ENCODE data around the gene CYP2S1. TPM values are rescaled to one million over a fixed set of nuclear protein-coding genes. Genes with fewer than 3 reads are reported as not detected.
A peak's percentile ranks its signal among the peaks of the same experiment; 100 is the strongest.
"Not testable (repeated sequence)": the region's sequence is repeated elsewhere in the genome, so short reads cannot be mapped to it uniquely, and the experiment has no call there.

Gene CYP2S1, protein sequence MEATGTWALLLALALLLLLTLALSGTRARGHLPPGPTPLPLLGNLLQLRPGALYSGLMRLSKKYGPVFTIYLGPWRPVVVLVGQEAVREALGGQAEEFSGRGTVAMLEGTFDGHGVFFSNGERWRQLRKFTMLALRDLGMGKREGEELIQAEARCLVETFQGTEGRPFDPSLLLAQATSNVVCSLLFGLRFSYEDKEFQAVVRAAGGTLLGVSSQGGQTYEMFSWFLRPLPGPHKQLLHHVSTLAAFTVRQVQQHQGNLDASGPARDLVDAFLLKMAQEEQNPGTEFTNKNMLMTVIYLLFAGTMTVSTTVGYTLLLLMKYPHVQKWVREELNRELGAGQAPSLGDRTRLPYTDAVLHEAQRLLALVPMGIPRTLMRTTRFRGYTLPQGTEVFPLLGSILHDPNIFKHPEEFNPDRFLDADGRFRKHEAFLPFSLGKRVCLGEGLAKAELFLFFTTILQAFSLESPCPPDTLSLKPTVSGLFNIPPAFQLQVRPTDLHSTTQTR
- 0.22 TPM in 1 of 2 replicates, not detected in the other for total RNA-seq (2014; rRNA removed; shearing (Covaris generic))
- 0.07 TPM in 1 of 2 replicates, not detected in the other for polyA plus RNA-seq (2014; cell fraction: nucleus; rRNA removed)

DNA sequence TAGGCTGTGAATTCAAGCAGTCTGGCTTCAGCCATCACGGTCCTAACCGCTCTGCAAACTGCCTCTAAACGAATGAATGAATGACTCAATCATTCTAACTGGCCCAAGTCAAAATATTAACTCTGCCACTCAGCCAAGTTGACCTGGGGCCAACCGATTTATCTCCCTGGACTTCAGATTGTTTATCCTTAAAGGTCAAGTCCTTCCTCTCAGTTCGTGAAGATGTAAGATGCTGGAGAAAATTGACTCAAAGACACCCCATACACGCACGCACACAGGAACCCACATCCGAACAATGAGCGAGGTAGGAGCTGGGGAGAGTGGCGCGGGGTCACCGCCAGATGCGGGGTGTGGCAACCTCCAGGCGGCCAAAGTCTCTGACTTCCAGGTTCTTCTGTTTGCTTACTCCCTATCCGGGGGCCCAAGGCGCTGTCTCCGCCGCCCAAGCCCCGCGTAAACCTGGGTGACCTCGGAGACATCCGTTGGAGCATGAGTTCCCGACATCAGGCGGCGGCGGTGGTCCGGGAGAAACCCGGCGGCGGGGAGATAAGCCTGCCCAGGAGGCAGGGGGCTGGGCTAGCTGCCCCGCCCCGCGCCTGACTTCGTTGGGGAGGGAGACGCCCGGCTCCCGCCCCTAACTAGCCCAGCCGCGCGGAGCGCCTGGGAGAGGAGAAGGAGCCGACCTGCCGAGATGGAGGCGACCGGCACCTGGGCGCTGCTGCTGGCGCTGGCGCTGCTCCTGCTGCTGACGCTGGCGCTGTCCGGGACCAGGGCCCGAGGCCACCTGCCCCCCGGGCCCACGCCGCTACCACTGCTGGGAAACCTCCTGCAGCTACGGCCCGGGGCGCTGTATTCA lies at the start of gene CYP2S1:
Gene CYP2S1, plus strand, starts transcription at position 646 of the 856 bp plus-strand sequence. Its CDS starts 46 bp downstream, at position 692.
- no peak for DNase-seq (ENCODE audit: extremely low read depth, low read depth)

DNA sequence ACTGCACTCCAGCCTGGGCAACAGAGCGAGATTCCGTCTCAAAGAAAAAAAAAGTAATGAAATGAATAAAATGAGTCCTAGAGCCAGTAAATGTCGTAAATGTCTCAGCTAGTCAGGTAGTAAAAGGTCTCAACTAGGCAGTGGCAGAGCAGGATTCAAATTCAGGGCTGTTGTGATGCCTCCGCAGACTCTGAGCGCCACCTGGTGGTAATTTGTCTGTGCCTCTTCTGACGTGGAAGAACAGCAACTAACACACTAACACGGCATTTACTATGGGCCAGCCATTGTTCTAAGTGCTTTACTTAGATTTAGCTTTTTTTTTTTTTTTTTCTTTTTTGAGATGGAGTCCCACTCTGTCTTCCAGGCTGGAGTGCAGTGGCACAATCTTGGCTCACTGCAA lies 48.6 kb upstream of the CYP2S1 start:
- peak; percentile 61 for DNase-seq (ENCODE audit: extremely low read depth, low read depth)

DNA sequence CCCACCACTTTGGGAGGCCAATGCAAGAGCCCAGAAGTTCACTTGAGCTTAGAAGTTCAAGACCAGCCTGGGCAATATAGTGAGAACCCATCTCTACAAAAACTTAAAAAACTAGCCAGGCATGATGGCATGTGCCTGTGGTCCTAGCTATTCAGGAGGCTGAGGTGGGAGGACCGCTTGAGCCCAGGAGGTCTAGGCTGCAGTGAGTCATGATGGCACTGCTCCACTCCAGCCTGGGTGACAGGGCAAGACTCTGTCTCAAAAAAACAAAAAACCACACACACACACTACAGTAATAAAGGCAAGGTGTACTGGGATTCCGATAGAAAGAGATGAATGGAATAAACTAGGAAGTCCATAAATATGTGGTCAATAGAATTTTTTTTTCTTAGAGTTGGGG lies 43.2 kb upstream of the CYP2S1 start:
- no peak for DNase-seq (ENCODE audit: extremely low read depth, low read depth)

DNA sequence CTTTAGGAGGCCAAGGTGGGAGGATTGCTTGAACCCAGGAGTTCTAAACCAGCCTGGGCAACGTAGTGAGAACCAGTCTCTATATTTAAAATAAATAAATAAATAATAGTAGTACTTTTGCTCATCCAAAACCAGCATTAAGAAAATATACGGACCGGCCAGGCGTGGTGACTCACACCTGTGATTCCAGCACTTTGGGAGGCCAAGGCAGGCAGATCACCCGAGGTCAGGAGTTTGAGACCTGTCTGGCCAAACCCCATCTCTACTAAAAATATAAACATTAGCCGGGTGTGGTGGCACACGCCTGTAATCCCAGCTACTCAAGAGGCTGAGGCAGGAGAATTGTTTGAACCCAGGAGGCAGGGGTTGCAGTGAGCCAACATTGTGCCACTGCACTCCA lies 42.0 kb upstream of the CYP2S1 start:
- not testable (repeated sequence) for DNase-seq (ENCODE audit: extremely low read depth, low read depth)

DNA sequence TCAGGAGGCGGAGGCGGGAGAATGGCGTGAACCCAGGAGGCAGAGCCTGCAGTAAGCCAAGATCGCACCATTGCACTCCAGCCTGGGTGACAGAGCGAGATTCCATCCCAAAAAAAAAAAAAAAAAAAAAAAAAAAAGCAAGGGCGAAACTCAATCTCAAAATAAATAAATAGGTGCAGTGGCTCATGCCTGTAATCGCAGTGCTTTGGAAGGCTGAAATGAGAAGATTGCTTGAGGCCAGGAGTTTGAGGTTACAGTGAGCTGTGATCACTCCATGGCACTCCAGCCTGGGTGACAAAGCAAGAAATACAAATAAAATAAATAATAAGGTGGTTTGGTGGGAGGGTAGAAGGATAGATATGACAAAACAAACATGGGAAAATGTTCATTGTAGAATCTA lies 39.0 kb upstream of the CYP2S1 start:
- no peak for DNase-seq (ENCODE audit: extremely low read depth, low read depth)

DNA sequence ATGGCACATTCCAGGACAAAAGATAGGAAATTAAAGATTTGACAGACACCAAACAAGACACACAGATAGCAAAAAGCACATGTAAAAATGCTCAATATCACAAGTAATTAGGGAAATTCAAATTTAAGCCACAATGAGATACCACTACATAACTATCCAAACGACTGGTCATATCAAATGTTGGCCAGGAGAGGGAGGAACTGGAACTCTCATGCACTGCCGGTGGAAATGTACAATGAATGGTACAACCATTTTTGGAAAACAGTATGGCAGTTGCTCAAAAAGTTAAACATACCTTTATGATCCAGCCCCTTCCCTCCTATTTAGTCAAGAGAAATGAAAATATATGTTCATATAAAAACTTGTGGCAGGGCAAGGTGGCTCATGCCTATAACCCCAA lies 36.8 kb upstream of the CYP2S1 start:
- no peak for DNase-seq (ENCODE audit: extremely low read depth, low read depth)

DNA sequence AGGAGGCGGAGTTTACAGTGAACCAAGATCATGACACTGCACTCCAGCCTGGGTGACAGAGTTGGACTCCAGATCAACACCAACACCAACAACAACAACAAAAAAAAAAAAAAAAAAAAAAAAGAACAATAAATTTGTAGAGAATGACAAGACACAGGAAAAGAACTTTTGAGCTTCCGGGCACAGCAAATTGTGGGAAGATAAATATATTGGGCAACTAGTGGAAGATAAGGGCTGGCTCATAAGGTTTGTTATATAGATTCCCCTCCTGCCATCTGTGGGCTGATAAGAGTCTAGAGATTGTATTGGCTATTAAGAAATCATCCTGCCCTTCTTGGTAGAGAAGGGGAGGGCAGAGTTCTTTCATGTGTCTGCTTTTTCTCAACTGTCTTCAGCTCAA lies 33.1 kb upstream of the CYP2S1 start:
- DNase-seq (ENCODE audit: extremely low read depth, low read depth): no peak

DNA sequence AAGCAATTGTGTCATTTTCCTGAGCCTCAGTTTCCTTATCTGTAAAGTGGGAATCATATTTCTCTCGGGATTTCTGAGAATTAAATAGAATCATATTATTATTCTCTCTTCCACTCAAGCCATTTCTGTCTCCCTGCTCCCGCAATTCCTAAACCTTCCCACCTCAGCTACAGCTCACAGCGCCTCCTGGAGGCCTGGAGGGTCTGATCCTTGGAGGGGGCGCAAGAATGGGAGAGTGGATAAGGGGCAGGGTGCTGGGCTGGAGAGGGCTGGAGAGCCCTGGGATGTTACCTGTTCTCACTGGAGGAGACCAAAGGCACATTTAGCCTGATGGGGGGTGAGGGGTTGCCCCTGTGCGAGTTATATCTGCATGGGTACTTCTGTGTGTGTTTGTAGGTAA lies 31.1 kb upstream of the CYP2S1 start:
- no peak for DNase-seq (ENCODE audit: extremely low read depth, low read depth)

DNA sequence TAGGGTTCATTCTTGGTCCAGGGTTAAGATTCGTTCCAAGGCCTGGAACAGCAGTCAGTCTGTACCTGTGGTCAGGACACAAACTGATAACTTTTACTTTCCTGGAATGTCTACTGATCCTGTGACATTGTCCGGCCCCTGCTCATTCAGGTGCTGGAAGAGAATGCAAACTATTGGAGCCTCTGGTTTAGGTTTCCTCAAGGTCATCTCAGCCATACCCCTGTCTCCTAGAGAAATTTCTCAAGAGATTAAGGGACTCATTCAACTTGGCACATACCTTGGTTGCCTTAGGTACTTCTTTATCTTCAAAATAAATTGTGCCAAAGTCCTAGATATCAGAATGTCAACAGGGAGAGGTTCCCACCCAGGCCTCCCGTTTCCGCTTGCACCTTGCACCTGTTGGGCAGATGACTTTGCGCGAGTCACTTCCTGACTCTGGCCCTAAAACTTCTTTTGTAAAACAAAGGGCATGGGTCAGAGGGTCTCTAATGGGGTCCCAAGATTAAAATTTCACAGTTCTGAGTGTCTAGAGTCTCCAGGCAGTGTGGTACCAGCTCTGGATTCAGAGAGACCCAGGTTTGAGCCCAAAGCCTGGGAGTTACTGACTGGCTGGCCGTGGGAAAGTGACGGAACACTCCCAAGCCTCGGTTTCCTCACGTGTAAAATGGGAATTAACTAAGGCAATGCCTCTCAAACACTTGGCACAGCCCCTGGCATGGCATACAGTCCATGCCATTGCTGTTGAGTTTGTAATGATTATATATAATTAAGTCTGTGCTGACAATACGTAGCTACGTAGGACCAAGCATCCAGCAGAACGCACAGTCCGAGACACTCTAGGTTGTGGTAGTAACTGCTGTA lies 25.8 kb upstream of the CYP2S1 start:
- no peak for DNase-seq (ENCODE audit: extremely low read depth, low read depth)

DNA sequence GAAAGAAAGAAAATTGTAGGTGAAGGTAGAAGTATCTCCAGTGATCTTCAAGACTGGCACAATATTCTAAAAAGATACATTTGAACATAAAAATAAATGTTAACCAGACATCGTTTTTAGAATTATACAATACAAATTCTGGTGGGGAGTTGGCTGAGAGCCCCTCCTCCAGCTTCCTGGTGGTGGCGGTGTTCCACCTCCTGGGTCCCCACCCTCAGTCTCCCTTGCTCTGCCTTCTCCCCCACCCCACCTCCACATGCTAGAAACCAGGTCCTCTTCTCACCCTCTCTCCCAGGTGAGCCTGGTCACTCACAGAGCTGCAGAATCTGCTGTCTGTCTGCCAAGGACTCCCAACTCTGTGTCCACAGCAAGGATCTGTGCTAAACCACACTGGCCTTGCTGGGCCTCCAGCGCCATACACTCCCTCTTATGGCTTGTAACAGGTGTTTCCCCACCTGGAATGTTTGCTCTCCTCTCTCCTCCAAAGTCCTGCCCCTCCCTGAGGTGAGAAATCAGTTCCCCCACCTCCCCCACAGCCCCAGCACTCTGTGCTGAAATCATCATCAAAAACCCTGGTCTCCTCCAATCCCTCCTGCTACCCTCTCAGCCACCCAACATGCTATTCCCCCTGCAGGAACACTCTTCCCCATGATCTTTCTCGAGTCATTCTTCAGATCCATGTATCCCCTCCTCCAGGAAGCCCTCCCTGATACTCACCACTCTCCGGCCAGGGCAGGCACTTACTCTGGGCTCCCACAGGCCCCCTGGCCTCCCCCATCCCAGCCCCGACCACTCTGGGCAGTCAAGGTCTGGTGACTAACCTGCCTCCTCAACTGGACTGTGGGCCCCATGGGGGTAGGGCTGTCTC lies 20.5 kb upstream of the CYP2S1 start:
- DNase-seq (ENCODE audit: extremely low read depth, low read depth): no peak

DNA sequence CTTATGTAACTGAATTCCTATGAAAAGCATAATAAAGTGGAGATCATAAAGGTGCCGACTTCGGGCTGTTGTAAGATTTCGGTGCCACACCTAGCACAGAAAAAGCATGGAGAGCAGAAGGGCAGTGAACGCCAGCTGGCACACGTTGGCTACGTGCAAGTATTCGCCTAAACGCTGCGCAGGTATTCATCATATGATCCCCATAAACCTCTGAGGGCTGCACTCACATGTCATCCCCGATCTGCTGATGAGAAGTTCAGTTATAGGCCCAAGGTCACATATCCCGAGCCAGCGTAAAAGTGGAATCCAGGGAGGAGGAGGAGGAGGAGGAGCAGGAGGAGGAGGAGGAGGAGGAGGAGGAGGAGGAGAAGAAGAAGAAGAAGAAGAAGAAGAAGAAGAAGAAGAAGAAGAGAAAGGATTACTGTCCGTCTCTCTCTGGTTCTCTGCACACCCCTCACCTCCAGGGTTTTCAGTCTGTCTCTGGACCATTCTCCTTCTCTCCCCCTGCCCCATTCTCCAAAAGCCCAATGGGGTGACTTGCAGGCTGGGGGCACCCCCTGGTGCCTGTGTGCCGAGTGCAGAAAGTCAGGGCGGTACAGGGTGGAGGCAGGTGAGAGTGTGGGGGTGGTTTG lies 18.6 kb upstream of the CYP2S1 start:
- DNase-seq (ENCODE audit: extremely low read depth, low read depth): no peak

DNA sequence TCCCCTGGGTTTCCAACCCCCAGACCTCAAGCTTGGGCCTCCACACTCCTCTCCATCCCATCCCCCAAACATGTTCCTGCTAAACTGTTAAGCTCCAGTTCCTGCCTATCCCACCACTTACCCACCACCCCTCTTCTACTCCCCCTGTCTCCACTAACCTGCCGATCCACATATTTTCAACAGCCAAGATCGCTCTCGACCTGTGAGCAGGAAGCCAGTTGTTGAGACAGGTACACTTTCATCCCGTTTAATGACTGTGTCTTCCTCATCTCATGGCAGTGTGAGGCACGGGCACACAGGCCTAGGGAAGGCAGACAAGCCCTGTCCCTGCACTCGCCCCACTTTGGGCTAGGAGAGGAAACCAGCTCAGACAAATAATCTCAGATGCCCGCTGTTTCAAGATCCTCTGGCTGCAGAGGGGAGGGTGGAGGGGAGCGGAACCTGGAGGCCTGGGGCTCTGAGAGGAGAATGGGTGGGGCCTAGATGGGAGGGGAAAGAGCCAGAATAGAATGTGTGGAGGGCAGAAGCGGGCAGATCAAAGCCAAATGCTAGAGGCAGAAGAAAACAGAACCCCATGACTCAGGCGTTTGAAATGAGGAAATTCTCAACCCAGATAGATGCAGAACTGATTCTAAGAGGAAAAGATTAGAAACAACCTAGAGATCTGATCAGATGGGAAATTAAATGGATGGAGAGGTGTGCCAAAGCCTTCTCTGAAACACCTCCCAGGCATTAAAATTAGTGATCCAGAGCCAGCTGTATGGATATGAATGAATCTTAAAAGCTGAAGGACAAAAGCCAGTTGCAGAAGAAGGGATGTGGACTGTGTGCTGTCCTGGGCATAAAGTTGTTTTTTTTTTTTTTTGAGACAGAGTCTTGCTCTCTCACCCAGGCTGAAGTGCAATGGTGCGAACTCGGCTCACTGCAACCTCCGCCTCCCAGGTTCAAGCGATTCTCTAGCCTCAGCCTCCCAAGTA lies 16.9 kb upstream of the CYP2S1 start:
- peak; percentile 4 for DNase-seq (ENCODE audit: extremely low read depth, low read depth)

DNA sequence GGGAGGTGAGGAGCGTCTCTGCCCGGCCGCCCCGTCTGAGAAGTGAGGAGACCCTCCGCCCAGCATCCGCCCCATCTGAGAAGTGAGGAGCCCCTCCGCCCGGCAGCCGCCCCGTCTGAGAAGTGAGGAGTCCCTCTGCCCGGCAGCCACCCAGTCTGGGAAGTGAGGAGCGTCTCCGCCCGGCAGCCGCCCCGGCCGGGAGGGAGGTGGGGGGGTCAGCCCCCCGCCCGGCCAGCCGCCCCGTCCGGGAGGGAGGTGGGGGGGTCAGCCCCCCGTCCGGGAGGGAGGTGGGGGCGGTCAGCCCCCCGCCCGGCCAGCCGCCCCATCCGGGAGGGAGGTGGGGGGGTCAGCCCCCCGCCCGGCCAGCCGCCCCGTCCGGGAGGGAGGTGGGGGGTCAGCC lies 12.8 kb upstream of the CYP2S1 start:
- not testable (repeated sequence) for DNase-seq (ENCODE audit: extremely low read depth, low read depth)

DNA sequence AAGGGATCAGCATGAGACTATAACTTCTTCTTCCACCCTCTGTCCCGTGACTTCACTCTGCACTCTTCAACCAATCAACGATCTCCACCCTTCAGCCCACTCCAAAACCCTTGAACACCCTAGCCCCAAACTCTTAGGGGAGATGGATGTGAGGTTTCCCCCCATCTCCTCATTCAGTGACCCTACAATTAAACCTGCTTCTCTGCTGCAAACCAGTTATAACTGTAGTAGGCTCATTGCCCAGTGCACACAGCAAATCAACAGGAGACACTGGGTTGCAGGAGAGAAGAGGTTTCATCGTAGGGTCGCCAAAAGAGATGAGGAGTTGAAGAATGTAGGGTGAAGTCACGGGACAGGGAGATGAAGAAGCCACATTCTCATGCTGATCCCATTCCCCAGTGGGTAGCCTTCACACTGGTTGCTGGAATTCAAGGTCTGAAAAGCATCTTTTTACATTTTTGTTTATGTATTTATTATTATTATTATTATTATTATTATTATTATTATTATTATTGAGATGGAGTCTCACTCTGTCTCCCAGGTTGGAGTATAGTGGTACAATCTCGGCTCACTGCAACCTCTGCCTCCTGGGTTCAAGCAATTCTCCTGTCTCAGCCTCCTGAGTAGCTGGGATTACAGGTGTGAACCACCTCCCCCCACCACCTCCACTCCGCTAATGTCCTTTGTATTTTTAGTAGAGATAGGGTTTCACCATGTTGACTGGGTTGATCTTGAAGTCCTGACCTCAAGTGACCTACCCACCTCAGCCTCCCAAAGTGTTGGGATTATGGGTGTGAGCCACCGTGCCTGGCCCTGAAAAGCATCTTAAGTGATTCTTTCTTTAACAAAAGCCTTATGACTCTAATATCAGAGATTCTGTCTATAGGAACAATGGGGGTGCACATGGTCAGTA lies 5.8 kb upstream of the CYP2S1 start:
- DNase-seq (ENCODE audit: extremely low read depth, low read depth): no peak

DNA sequence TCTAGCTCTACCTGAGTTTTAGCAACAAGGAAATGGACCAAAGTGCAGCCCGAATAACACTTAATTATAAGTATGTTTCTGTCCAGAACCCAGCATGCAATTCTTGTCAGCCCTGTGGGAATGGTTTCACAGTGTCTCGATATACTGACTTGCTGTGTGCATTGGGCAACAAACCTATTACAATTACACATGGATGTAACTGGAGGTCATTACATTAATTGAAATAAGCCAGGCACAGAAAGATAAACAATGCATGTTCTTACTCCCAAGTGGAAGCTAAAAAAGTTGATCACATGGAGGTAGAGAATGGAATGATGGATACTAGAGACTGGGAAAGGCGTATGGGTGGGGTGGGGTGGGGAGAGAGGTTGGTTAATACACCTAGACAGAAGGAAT lies 5.1 kb upstream of the CYP2S1 start:
- DNase-seq (ENCODE audit: extremely low read depth, low read depth): no peak

DNA sequence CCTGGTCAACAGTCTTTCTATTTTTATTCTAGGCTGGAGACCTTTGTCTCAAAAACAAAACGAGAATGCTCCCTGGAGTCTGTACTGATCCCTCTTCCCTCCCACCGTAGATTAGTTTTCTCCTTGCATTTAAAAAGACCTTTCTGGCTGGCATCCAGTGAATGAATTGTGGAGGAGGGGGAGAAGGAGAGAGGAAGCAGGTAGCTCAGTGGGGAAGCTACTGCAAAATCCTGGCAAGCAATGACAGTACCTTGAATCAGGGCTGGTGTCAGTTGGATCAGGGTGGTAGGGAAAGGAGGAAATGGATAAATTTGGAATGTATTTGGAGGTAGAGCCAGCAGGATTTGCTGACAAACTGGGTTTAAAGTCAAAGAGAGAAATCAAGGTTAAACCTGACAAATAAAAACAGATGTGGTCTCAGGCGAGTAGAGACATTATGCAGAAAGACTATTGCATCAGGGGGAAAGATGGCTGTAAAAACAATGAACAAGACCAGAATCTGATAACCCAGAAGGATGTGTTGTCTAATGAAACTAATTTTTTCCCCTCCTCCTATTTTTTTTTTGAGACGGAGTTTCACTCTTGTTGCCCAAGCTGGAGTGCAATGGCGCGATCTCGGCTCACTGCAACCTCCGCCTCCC lies 3.5 kb upstream of the CYP2S1 start:
- no peak for DNase-seq (ENCODE audit: extremely low read depth, low read depth)

Measured in NCI-H460 (cell line).